ENCODE measurements around the gene ITGBL1.

The ITGBL1 gene

GRCh38 chr13:101424381-101425155 lies 27.9 kb upstream of the ITGBL1 start:
- H3K4me3 ChIP-seq (ENCODE audit: low read depth, low read length): no peak overlapping the region
- DNase-seq (ENCODE audit: low read depth, low spot score): no peak
- TF ChIP-seq, protein P1, sequence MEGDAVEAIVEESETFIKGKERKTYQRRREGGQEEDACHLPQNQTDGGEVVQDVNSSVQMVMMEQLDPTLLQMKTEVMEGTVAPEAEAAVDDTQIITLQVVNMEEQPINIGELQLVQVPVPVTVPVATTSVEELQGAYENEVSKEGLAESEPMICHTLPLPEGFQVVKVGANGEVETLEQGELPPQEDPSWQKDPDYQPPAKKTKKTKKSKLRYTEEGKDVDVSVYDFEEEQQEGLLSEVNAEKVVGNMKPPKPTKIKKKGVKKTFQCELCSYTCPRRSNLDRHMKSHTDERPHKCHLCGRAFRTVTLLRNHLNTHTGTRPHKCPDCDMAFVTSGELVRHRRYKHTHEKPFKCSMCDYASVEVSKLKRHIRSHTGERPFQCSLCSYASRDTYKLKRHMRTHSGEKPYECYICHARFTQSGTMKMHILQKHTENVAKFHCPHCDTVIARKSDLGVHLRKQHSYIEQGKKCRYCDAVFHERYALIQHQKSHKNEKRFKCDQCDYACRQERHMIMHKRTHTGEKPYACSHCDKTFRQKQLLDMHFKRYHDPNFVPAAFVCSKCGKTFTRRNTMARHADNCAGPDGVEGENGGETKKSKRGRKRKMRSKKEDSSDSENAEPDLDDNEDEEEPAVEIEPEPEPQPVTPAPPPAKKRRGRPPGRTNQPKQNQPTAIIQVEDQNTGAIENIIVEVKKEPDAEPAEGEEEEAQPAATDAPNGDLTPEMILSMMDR (IDR thresholded peaks at IDR 0.05; ENCODE audit: insufficient read depth, low read length, missing control alignments): no peak
- CTCF ChIA-PET: no interaction called here
- POLR2A ChIA-PET: no interaction called here

DNA sequence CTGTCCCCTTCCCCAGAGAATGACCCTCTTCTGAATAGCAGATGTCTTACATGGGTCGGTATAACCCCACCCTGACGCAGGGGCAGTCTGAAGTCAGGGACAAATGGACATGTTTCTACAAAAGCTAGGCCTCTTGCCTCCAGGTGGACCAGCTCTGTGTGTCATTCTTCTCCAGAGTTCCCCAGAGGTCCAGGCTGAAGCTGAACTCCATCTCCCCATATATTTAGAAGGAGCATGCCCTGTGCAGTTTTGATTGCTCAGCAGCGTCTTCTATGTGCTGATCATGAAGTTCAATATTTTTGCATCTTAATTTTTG lies 27.4 kb upstream of the ITGBL1 start:
- ChIA-PET CTCF (no interaction called here), POLR2A (no interaction called here)
- TF ChIP-seq, protein P1 (IDR thresholded peaks at IDR 0.05; ENCODE audit: insufficient read depth, low read length, missing control alignments): no peak
- no peak overlapping the region for H3K4me3 ChIP-seq (ENCODE audit: low read depth, low read length)
- no peak for DNase-seq (ENCODE audit: low read depth, low spot score)

- POLR2A ChIA-PET: no interaction called here
- no peak for DNase-seq (ENCODE audit: low read depth, low spot score)
- no peak overlapping the region for H3K4me3 ChIP-seq (ENCODE audit: low read depth, low read length)
- CTCF ChIA-PET: no interaction called here
- TF ChIP-seq, protein P1 (IDR thresholded peaks at IDR 0.05; ENCODE audit: insufficient read depth, low read length, missing control alignments): no peak
Observed at GRCh38 chr13:101425623-101426022, 26.9 kb upstream of the ITGBL1 start.

DNA sequence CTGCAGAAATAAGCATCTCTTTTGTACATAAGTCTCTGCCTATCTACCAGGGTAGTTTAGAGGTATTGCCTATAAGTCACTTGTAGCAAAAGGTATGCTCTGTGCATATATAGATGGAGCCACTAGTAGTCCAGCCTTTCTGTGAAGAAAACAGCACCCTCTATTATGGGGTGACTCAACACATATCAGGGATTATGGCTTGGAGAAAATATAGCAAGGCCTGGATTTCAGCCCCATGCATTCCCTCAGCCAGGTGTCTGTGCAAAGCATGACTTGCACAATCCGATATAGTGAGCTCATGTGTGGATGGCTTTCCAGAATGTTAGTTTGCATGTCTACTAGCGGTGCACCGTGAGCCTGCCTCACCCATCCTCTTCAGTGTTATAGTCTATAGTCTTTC lies 22.7 kb upstream of the ITGBL1 start:
- H3K4me3 ChIP-seq (ENCODE audit: low read depth, low read length): no peak overlapping the region
- ChIA-PET CTCF (no interaction called here), POLR2A (no interaction called here)
- no peak for DNase-seq (ENCODE audit: low read depth, low spot score)
- TF ChIP-seq, protein P1 (IDR thresholded peaks at IDR 0.05; ENCODE audit: insufficient read depth, low read length, missing control alignments): no peak

GRCh38 chr13:101433895-101434294 lies 18.6 kb upstream of the ITGBL1 start:
- CTCF ChIA-PET: no interaction called here
- no peak for DNase-seq (ENCODE audit: low read depth, low spot score)
- POLR2A ChIA-PET: no interaction called here
- TF ChIP-seq, protein P1 (IDR thresholded peaks at IDR 0.05; ENCODE audit: insufficient read depth, low read length, missing control alignments): no peak
- H3K4me3 ChIP-seq (ENCODE audit: low read depth, low read length): no peak overlapping the region

DNA sequence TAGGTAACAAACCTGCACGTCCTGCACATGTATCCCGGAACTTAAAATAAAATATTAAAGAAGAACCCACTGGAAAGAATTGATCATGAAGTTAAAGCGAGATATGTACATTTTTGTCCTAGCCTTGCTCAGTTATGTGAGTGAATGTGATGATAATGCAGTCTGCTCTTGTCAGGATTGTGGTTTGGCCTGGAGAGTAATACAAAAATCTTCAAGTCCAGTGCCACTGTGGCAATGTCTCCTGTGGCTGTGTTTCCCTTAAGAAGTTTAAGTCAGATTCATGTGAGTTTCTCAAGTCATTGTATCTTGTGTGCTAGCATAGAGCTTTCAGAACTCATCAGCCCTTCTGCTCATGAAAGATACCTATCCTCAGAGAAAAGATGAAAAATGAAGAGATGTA lies 18.0 kb upstream of the ITGBL1 start:
- TF ChIP-seq, protein P1 (IDR thresholded peaks at IDR 0.05; ENCODE audit: insufficient read depth, low read length, missing control alignments): no peak
- ChIA-PET POLR2A (no interaction called here), CTCF (no interaction called here)
- no peak overlapping the region for H3K4me3 ChIP-seq (ENCODE audit: low read depth, low read length)
- DNase-seq (ENCODE audit: low read depth, low spot score): no peak
